A549 (cell line): ENCODE data around the gene TMEM222.

Experiments used
- CEBPB ChIP-seq, 2 experiments: fragments of >200 bp in 1 of 2; sonication (Bioruptor Twin) in 1 of 2; formaldehyde crosslinking in 1 of 2; IDR thresholded peaks; 2 replicates each; pipeline ENCODE4 v1.6.1; 2012 to 2016
- EP300 ChIP-seq, 2 experiments: fragments of >200 bp; sonication (Bioruptor Twin); formaldehyde crosslinking; IDR thresholded peaks; 2 replicates in 1 of 2; 3 replicates in 1 of 2; pipeline ENCODE4 v1.6.1; 2016 to 2017
- HMGXB4 ChIP-seq: fragments of 250-450 bp; sonication (Bioruptor Pico); IDR thresholded peaks from 2 replicates; pipeline ENCODE4 v1.5.0; 2021; ENCODE audit warnings: mild to moderate bottlenecking, moderate library complexity, borderline replicate concordance
- HOXA7 ChIP-seq: fragments of 250-450 bp; sonication (Bioruptor Pico); IDR thresholded peaks from 2 replicates; pipeline ENCODE4 v1.5.0; 2020; ENCODE audit warnings: mild to moderate bottlenecking, moderate library complexity
- MAX ChIP-seq: IDR thresholded peaks from 2 replicates; pipeline ENCODE4 v1.6.1; 2012
- TF ChIP-seq, protein P1 (sequence below): fragments of >200 bp; sonication (Bioruptor Twin); formaldehyde crosslinking; IDR thresholded peaks from 3 replicates; pipeline ENCODE4 v1.5.1; 2016

DNA sequence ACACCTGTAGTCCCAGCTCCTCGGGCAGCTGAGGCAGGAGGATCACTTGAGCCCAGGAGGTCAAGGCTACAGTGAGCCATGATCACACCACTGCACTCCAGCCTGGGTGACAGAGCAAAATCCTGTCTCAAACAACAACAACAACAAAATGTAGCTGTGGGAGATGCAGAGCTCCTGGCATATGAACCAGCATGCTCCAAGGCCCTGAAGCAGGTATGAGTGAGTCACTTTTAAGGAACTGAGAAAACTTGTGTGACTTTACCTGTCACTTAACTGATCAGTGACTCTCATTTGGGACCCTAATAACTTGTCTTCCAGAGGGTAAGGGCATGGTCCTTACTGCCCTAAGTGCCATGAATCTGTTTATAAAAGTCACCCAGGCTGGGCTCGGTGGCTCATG lies 19.4 kb upstream of the TMEM222 start:
- TF ChIP-seq, protein P1, sequence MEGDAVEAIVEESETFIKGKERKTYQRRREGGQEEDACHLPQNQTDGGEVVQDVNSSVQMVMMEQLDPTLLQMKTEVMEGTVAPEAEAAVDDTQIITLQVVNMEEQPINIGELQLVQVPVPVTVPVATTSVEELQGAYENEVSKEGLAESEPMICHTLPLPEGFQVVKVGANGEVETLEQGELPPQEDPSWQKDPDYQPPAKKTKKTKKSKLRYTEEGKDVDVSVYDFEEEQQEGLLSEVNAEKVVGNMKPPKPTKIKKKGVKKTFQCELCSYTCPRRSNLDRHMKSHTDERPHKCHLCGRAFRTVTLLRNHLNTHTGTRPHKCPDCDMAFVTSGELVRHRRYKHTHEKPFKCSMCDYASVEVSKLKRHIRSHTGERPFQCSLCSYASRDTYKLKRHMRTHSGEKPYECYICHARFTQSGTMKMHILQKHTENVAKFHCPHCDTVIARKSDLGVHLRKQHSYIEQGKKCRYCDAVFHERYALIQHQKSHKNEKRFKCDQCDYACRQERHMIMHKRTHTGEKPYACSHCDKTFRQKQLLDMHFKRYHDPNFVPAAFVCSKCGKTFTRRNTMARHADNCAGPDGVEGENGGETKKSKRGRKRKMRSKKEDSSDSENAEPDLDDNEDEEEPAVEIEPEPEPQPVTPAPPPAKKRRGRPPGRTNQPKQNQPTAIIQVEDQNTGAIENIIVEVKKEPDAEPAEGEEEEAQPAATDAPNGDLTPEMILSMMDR: no peak
- no peak for TF ChIP-seq EP300 (IDR thresholded peaks at IDR 0.05)
- TF ChIP-seq HOXA7: no peak
- TF ChIP-seq HMGXB4 (CRISPR knock-in tag): no peak
- TF ChIP-seq MAX: no peak
- no peak for TF ChIP-seq CEBPB (IDR thresholded peaks at IDR 0.05)
